ENCODE data around the gene CABLES1. TPM values are rescaled to one million over a fixed set of nuclear protein-coding genes. Genes with fewer than 3 reads are reported as not detected.

Gene CABLES1
- total and polyA plus RNA-seq, 2 of the 8 experiments (the other 6 are each of a cell fraction or from before 2014, with no cell fraction given) = 9.2 to 26.4 TPM

DNA sequence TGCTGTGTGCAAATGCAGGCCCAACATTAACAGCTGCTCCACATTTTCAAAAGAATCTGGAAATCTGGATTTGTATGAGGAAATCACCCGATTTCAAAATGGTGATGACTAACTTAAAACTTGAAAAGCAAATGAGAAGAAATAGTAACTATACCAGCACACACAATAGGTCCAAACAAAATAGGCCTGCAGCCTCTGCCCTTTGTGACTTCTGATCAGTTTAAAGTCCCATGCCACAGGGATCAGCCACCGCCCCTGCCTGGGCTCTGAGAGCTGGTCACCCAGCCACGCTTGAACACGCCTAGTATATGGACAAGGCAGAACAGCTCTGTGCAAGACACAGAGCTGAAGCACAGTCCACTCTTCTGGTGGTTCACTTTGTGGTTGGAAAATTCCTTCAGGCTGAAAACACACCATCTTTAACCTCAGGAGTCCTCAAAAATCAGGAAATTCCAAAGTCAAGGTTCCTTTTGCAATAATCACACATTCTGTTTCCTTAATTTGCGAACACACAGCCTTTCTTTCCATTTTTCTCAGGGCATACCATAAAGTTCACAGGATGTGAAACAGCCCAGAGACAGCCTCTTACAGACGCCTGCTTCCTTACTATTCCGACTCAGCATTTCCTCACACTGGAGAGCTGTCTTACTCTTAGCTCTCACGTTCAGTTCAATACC lies 167.7 kb downstream of the CABLES1 start:
- no peak overlapping the region for H3K56ac ChIP-seq (replicated peaks; ENCODE audit: insufficient read length, low read depth, low read length)
- peak overlapping the region; percentile 71 for H4K91ac ChIP-seq (replicated peaks; ENCODE audit: insufficient read length, low read length)
- FAIRE-seq (no peak), DNase-seq (ENCODE audit: low read depth in 1 of 2, low spot score in 2 of 2) (no peak)
- H2BK5ac ChIP-seq (ENCODE audit: low read depth, low read length) = 0 out of 2 replicates have a peak overlapping the region, but pooled peaks have one; percentile 30
- no peak overlapping the region for H2AFZ ChIP-seq (ENCODE audit: low read length)
- no peak overlapping the region for H3K9ac ChIP-seq (replicated peaks in 1 of 4; ENCODE audit: extremely low read depth in 1 of 4, low read depth in 3 of 4, low read length in 3 of 4)
- H3K9me3 ChIP-seq (ENCODE audit: insufficient read depth in 2 of 2, low read depth in 1 of 2, low read length in 1 of 2) = no peaks in the 10 kb centered on the region
- H3K4ac ChIP-seq (replicated peaks; ENCODE audit: insufficient read length, low read depth, low read length) = no peak overlapping the region
- H3K4me1 ChIP-seq (replicated peaks in 1 of 4; ENCODE audit: control insufficient read depth in 3 of 4, insufficient read depth in 4 of 4, low read length in 3 of 4) = no peaks in the 10 kb centered on the region; a peak in 1 of 7 replicates
- peak overlapping the region; percentile 54; the same call in 1 of the 2 replicates for H2BK15ac ChIP-seq (ENCODE audit: low read length)
- no peaks in the 10 kb centered on the region for H3K79me2 ChIP-seq (ENCODE audit: control insufficient read depth in 1 of 2, insufficient read depth in 2 of 2, low read length in 2 of 2)
- H3K36me3 ChIP-seq (ENCODE audit: control insufficient read depth in 2 of 4, insufficient read depth in 4 of 4, low read length in 3 of 4) = no peaks in the 10 kb centered on the region
- no peak overlapping the region for H3K23ac ChIP-seq (ENCODE audit: insufficient read length)
- 89% methylated on average over 8 of the region's 8 CpGs; no CpG with 5 or more reads in 1 of the 2 experiments for WGBS, 2 experiments (ENCODE audit: extremely low coverage in 1 of 2, insufficient coverage in 1 of 2, insufficient read length in 1 of 2, insufficient replicate concordance in 2 of 2, low coverage in 1 of 2, low lambda C conversion rate in 2 of 2, missing lambda C conversion rate in 1 of 2)
- H3K18ac ChIP-seq (ENCODE audit: extremely low read depth, low read length) = no peak overlapping the region
- H4K20me1 ChIP-seq (replicated peaks in 1 of 2; ENCODE audit: control insufficient read depth in 1 of 2, insufficient read depth in 2 of 2, low read length in 2 of 2) = no peaks in the 10 kb centered on the region
- no peak overlapping the region for H4K5ac ChIP-seq (ENCODE audit: insufficient read length, low read depth, low read length)
- peak overlapping the region; percentile 41; the same call in 1 of the 2 replicates for H2BK12ac ChIP-seq (ENCODE audit: low read depth, low read length)
- no peak overlapping the region for H4K8ac ChIP-seq (ENCODE audit: extremely low read depth, insufficient read depth, low read length)
- H2BK20ac ChIP-seq (ENCODE audit: low read length) = no peak overlapping the region
- no peak overlapping the region for H3K4me3 ChIP-seq (ENCODE audit: extremely low read depth in 1 of 4, insufficient read depth in 2 of 4, low read depth in 3 of 4, low read length in 4 of 4)
- H2BK120ac ChIP-seq (replicated peaks; ENCODE audit: low read depth, low read length) = no peak overlapping the region
- H3K23me2 ChIP-seq (ENCODE audit: low read depth, low read length) = no peaks in the 10 kb centered on the region
- H3K27ac ChIP-seq (ENCODE audit: low read depth, low read length) = no peak overlapping the region
- TF ChIP-seq JUND (IDR thresholded peaks at IDR 0.05; ENCODE audit: low read length) (no peak), MAFK (IDR thresholded peaks at IDR 0.05; ENCODE audit: low read depth, low read length) (0 out of 2 replicates have a peak, but pooled peaks have one; percentile 40)
- no peak overlapping the region for H2AK5ac ChIP-seq (ENCODE audit: low read depth, low read length)
- ChIA-PET POLR2A (ENCODE audit: partially characterized antibody) (no interaction called here), CTCF (ENCODE audit: partially characterized antibody) (interaction anchor here (1.0 to 1.3 kb wide), 2 partner anchors 59 to 171 kb away, joined by 3 read pairs; no protein-coding TSS in a partner anchor)
- H3K14ac ChIP-seq (ENCODE audit: insufficient read length) = no peak overlapping the region
- no peak overlapping the region for H3K4me2 ChIP-seq (ENCODE audit: insufficient read depth in 1 of 2, low read depth in 2 of 2, low read length in 2 of 2)
- no peaks in the 10 kb centered on the region for H3K27me3 ChIP-seq (replicated peaks in 1 of 4; ENCODE audit: control insufficient read depth in 3 of 4, extremely low read depth in 1 of 4, insufficient read depth in 3 of 4, low read length in 3 of 4)
- H3K79me1 ChIP-seq (ENCODE audit: low read depth, low read length) = no peaks in the 10 kb centered on the region
